ENCODE measurements around the gene CGB8.
"Not testable (repeated sequence)": the region's sequence is repeated elsewhere in the genome, so short reads cannot be mapped to it uniquely, and the experiment has no call there.

Gene CGB8

DNA sequence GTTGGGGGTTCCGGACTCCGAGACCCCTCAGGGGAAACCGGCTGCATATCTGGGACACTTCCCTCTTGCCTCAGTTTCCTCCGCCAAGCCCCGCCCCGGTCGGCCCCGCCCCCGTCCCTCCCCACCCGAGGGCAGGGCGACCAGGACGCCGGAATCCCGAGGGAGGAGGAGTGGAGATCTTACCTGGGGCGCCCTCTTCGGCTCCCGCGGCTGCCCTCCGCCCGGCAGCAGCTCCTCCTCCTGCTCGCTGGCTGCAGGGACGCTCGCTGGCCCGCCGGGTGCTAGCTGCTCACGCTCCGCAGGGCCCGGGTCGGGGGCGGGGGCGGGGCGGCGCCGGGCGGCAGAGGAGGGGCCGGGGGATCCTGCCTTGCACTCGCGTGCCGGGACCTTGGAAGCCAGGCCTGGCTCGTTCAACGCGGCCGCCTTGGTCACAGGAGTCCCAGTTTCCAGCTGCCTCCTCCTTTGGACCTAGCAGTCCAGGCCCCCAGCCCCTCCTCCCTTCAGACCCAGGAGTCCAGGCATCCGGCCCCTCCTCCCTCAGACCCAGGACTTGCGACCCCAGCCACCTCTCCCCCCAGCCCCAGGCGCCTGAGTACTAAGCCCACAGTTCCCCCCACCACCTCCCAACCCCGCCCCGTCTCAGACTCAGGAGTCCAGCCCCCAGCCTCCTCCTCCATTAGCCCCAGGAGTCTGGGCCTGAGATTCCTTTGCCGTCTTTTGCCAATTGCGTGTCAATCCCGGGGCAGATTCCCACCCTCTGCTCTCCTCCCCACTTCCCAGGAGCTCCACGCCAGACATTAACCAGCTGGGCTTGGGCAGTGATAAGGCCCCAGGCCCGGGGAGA, 16.1 kb upstream of the CGB8 start, which contains the start of gene NTF4:
NTF4 (minus strand) TSS at position 51 of the 844 bp plus-strand sequence. CDS start 2,821 bp downstream, outside the sequence.
- in situ Hi-C loops (cut with HindIII; ENCODE audit: low sequenced_read_pairs) = no loop called here

GRCh38 chr19:49064029-49064629, 15.2 kb upstream of the CGB8 start:
- in situ Hi-C loops (cut with HindIII; ENCODE audit: low sequenced_read_pairs) = no loop called here

- in situ Hi-C loops (cut with HindIII; ENCODE audit: low sequenced_read_pairs) = no loop called here
These were observed 12.5 kb upstream of the CGB8 start for GRCh38 chr19:49061445-49061844.

DNA sequence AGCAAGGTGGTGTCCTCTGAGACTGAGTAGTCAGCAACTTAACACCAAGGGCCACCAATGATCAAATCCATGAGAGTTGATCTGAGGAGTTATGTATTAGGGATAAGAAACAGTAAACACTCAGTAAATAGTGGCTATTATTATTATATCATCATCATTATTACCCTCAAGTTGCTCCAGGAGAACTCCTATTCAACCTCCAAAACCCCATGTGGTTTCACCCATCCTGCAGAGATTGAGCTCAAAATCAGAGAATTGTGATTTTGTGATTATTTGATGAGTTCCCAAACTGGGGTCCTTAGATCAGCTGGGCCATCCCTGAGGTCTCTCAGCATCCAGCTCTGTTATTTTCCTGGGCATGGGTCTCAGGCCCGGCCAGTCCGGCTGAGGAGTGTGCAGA, 12.1 kb upstream of the CGB8 start:
- in situ Hi-C loops (cut with HindIII; ENCODE audit: low sequenced_read_pairs) = no loop called here

DNA sequence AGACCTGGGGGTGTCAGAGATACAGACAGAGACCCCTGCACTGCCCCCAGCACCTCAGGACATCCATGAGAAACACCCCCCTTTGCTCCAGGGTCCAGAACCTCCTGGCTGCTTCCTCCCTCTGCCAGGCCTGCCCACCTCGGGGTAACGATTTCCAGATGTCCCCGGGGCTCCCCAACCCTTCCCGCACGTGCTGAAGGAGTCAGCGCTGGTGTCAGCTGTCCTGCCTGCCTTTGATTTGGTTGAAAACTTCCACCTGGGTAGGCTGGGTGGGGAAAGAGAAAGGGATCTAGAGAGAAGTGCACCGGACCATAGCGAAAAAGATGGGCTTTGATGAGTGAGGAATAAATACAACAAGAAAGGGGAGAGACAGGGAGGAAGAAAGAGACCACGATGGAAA, 10.1 kb upstream of the CGB8 start:
- in situ Hi-C loops (cut with HindIII; ENCODE audit: low sequenced_read_pairs) = no loop called here

GRCh38 chr19:49058562-49058961, 9.7 kb upstream of the CGB8 start:
- in situ Hi-C loops (cut with HindIII; ENCODE audit: low sequenced_read_pairs) = no loop called here

DNA sequence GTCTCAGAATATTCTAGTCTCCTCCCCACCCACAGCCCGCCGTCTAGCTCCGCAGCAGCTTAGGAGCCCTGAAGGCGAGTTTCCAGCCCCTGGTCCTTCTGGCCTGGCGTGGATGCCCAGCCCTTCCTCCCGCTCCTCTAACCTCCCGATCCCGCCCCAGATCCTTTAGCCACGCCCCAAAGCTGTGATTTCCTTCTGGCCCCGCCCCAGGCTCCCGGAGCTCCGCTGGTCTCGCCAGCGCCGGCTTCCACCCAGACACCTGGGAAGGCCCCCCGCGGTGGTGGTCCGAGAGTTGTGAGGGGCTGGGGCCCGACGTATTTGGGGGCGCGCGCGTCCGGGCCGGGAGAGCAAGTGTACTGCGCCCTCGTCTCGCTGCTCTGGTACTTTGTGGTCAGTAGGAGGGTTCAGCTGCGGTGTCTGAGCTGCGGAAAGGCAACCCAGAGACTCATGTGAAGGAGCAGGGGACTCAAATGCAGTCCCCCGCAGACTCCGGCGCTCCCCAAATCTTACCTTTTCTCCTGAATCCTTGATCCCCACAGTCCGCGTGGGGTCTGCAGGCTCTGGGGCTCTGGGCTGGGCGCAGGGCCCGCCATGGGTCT, 8.8 kb upstream of the CGB8 start, which contains the start of gene CGB7:
CGB7 (minus strand) TSS at position 114 of the 599 bp plus-strand sequence. CDS start 2,374 bp downstream, outside the sequence.
- in situ Hi-C loops (cut with HindIII; ENCODE audit: low sequenced_read_pairs) = no loop called here

- in situ Hi-C loops (cut with HindIII; ENCODE audit: low sequenced_read_pairs) = not testable (repeated sequence)
These were observed 8.1 kb upstream of the CGB8 start for GRCh38 chr19:49056902-49057596.

- in situ Hi-C loops (cut with HindIII; ENCODE audit: low sequenced_read_pairs) = no loop called here
These were observed 7.4 kb upstream of the CGB8 start for GRCh38 chr19:49056101-49056901.

- in situ Hi-C loops (cut with HindIII; ENCODE audit: low sequenced_read_pairs) = not testable (repeated sequence)
These were observed 1.6 kb upstream of the CGB8 start for GRCh38 chr19:49050376-49051033.

DNA sequence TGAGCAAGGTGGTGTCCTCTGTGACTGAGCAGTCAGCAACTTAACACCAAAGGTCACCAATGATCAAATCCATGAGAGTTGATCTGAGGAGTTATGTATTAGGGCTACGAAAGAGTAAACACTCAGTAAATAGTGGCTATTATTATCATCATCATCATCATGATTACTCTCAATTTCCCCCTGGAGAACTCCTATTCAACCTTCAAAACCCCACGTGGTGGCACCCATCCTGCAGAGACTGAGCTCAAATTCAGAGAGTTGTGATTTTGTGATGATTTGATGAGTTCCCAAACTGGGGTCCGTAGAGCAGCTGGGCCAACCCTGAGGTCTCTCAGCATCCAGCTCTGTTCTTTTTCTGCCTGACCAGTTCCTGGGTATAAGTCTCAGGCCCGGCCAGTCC, 923 bp upstream of the CGB8 start:
- in situ Hi-C loops (cut with HindIII; ENCODE audit: low sequenced_read_pairs) = not testable (repeated sequence)

- in situ Hi-C loops (cut with HindIII; ENCODE audit: low sequenced_read_pairs) = not testable (repeated sequence)
These were observed 5.4 kb downstream of the CGB8 start, which contains the start of gene CGB5 for GRCh38 chr19:49043548-49043947. Gene CGB5, plus strand, starts transcription at chr19:49043848. Its CDS starts 362 bp downstream, at chr19:49044210.

DNA sequence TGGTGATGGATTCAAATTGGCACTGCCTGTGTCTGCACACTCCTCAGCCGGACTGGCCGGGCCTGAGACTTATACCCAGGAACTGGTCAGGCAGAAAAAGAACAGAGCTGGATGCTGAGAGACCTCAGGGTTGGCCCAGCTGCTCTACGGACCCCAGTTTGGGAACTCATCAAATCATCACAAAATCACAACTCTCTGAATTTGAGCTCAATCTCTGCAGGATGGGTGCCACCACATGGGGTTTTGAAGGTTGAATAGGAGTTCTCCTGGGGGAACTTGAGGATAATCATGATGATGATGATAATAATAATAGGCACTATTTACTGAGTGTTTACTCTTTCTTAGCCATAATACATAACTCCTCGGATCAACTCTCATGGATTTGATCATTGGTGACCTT, 6.2 kb downstream of the CGB8 start:
- in situ Hi-C loops (cut with HindIII; ENCODE audit: low sequenced_read_pairs) = not testable (repeated sequence)

GRCh38 chr19:49042177-49042576, 6.7 kb downstream of the CGB8 start:
- in situ Hi-C loops (cut with HindIII; ENCODE audit: low sequenced_read_pairs) = no loop called here

DNA sequence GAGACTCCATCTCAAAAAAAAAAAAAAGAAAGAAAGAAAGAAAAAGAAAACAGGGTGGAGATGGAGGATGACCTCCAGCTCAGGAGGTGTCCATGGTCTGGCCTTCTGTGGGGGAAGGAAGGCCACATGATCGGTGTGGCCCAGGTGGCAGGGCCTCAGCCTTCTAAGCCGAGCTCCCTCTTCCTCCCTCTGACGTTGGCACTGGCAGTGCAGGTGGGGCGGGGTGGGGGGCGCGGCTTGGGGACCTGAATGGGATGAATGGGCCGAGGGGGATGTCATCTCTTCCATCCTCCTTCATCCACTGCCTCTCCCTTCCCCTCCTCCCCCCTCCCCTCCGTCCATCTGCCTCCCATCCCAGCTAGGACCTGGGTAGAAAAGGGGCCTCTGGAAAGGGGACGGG, 9.2 kb downstream of the CGB8 start:
- in situ Hi-C loops (cut with HindIII; ENCODE audit: low sequenced_read_pairs) = not testable (repeated sequence)

- in situ Hi-C loops (cut with HindIII; ENCODE audit: low sequenced_read_pairs) = not testable (repeated sequence)
These were observed 10.2 kb downstream of the CGB8 start for GRCh38 chr19:49038557-49039276.

- in situ Hi-C loops (cut with HindIII; ENCODE audit: low sequenced_read_pairs) = not testable (repeated sequence)
These were observed 10.8 kb downstream of the CGB8 start for GRCh38 chr19:49038111-49038510.

- in situ Hi-C loops (cut with HindIII; ENCODE audit: low sequenced_read_pairs) = not testable (repeated sequence)
These were observed 12.1 kb downstream of the CGB8 start, which contains the start of gene CGB1 for GRCh38 chr19:49036815-49037214. Gene CGB1, minus strand, starts transcription at chr19:49036895. Its CDS starts 184 bp downstream, at chr19:49036711.
